HG02588 (cell line): ENCODE measurements around the gene TMED1.

Experiments used
- ATAC-seq: cut with Tn5 transposase; IDR thresholded peaks from one replicate; pipeline ENCODE4 v1.9.1; 2021; ENCODE audit warnings: mild to moderate bottlenecking, moderate library complexity; ENCODE audit not compliant: unreplicated experiment

The TMED1 gene

DNA sequence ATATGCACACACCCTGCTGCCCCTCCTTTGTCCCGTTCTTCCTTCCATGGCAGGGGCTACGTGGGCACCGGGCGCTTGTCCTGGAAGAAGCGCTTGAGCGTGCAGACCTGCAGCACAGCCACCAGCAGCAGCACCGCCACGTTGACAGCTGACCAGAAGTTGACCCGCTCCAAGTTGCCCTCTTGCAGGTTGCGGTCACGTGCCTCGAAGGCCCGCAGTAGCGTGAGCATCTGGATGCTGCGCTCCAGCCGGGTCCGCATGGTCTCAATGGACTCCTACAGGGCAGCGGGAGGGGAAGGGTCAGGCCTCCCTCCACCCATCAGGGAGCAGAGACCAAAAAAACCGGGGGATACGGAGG lies 3.1 kb downstream of the TMED1 start:
- ATAC-seq = no peak

DNA sequence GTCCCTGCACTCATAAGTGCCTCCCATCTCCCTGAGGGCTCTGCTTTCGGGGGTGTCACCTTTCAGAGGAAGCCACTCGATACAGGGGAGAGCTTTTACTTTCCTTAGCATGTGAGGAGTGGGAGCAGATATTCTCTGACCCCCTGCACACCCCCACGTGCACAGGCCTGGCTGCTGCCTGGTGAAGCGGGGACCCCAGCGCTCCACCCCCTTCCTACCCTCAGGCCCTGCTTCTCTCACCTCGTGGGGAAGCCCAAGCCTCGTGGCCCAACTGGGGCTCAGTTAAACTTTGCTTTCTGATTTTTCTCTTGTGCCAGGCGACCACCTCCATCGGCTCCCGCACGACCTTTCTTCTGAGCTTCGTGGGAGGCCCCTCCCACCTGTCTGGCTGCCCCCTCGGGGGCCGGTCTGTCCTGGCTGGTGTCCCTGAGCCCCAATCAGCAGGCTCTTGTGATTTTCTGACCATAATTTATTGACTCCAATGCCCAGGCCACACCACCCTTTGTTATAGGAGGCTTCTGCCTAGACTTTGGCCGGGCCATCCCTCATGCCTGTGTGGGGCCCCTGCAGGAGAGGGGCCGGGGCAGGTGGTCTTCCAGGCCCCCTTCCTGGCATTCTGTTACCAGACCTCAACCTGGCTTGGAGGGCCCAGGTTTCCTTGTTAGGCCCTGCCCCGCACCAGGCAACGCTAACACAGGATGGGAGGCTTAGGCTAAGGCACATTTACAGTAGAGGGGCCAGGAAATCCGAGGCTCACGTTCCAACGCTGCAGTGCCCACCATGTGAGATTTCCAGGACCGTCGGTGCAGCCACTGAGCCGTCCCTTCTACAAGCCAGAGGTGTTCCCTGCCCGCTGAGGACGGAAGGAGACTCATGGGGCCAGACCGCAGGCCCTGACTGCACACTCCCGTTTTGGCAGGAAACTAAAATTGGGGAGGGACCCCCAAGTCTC lies 3.7 kb downstream of the TMED1 start:
- no peak for ATAC-seq

DNA sequence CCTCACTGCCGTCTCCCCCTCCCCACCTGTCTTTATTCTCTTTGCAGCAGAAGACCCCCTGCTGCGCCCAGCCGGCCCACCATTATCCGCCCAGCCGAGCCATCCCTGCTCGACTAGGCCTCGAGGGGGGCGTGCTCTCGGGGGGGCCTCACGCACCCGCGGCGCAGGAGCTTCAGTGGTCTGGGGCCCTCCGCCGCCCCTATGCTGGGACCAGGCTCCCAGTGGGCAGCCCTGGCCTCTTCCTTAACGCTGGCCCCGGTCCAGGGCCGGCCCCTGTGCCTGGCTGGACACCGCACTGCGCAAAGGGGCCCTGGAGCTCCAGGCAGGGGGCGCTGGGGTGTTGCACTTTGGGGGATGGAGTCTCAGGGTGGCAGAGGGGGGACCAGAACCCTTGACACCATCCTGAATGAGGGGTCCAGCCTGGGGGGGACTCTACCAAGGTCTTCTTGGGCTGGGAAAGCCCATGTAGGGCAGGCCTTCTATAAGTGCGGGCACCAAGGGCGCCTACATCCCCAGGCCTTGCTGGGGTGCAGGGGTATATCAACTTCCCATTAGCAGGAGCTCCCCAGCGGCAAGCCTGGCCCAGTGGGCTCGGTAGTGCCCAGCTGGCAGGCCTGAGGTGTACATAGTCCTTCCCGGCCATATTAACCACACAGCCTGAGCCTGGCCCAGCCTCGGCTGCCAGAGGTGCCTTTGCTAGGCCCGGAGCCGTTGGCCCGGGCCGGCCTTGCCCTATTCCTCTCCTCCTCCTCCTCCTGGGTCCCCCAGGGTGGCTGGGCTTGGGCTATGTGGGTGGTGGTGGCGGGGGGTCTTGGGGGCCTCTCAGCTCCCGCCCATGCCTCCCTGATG lies 4.9 kb downstream of the TMED1 start:
- ATAC-seq = no peak

- ATAC-seq = no peak
These were observed 5.6 kb downstream of the TMED1 start for GRCh38 chr19:10830370-10830769.

DNA sequence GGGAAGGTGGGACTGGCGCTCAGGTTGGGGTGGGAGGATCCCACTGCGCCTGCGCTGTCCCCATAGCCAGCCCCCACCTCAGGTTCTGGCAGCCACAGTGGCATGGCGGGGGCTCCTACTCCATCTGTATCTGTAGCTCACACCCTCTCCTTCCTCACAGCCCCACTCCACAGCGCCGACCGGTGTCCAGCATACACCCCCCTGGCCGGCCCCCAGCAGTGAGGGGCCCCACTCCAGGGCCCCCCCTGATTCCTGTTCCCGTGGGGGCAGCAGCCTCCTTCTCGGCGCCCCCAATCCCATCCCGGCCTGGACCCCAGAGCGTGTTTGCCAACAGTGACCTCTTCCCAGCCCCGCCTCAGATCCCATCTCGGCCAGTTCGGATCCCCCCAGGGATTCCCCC lies 6.0 kb downstream of the TMED1 start:
- no peak for ATAC-seq

DNA sequence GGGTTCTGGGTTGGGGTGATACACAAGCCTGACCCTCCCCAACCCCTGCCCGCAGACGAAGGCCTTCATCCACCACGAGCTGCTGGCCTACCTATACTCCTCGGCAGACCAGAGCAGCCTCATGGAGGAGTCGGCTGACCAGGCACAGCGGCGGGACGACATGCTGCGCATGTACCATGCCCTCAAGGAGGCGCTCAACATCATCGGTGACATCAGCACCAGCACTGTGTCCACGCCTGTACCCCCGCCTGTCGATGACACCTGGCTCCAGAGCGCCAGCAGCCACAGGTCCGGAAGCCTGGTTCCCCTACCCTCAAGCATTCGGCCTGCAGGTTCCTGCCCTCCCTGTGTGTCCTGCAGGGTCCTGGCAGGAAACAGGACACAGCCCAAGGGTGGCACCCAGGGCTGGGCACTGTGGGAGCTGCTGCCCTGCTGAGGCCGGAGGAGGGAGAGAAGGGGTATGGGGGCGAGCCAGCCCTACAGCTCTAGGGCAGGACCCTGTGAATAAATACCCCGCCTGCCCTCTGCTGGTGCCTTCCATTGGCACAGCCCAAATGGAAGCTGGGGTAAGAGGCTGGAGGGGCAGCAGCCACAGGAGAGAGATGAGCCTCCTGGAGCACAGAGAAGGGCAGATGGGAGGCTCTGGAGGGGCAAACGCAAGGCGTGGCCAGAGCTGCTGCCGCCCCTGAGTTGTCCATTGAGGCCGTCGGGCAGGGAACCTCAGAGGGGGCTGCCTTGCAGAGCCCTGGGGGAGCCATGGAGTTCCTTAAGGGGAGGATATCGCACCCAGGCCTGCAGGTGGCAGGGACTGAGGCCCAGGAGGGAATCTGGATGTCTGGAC lies 6.8 kb downstream of the TMED1 start:
- no peak for ATAC-seq

DNA sequence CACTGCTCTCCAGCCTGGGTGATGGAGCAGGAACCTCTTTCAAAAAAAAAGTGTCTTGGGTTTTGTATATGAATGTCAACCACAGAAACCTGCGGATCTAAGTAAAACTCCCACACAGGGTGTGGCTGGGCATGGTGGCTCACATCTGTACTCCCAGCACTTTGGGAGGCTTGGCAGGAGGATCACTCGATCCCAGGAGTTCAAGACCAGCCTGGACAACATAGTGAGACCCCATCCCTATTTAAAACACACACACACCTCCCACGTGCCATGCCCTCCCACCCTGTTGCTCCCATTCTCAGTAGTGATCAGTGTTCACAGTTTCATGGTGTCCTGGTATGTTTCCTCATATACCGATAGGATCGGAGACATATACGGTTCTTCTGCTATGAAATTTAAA lies 9.2 kb downstream of the TMED1 start:
- no peak for ATAC-seq

DNA sequence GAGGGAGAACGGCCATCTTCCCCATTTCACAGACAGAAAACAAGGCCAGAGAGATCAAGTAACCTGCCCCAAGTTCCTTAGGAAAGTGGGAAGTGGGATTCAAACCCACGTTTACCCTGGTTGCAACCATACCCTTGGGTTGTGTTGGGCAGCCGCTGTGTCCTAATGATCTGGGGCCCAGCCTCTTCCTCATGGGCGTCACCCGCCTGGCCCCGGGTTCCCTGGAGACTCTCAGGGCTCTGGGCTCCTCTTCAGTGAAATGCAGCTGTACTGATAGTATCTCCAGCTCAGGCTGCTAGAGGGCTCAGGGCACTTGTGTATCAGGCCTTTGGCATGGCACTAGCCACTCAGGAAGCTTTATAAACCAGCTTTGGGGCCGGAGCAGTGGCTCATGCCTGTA lies 9.8 kb downstream of the TMED1 start:
- no peak for ATAC-seq

DNA sequence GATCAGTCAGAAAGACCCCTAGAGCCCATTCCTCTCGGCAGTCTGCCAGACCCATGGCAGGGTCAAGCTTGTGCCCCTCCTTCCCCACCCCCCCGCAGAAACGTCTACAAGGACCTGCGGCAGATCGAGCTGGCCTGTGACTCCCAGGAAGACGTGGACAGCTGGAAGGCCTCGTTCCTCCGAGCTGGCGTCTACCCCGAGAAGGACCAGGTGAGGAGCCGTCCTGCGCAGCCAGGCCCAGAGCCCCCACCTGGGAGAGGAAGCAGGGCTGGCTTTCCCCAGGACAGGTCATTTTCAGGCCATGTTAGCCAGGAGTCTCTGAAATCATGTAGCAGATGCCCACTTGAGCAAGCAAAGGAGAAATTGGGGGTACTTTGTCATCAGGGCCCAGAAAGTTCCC lies 12.3 kb downstream of the TMED1 start:
- no peak for ATAC-seq

- no peak for ATAC-seq
These were observed 15.8 kb downstream of the TMED1 start for GRCh38 chr19:10820173-10820572.

GRCh38 chr19:10819124-10820060 lies 16.6 kb downstream of the TMED1 start:
- no peak for ATAC-seq

- no peak for ATAC-seq
These were observed 17.5 kb downstream of the TMED1 start for GRCh38 chr19:10818301-10819123.

- no peak for ATAC-seq
These were observed 18.5 kb downstream of the TMED1 start for GRCh38 chr19:10817291-10818038.

DNA sequence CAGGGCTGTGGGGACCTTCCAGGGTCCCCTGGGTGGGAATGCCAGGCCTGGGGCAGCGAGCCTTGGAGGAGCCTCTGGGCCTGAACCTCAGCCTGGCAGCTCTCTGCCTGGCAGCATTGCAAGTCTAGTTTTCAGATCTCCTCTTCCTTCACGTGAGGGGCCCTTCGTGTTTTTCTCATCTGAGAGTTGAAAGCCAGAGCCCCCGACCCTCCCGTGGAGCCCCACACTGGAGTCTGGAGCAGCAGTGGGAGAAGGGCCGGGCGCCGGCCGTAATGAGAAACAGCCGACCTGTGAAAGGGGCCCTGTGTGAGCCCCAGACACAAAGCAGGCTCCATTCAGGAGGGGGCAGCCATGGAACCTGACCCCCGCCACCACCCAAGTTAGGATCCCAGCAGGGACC lies 19.3 kb downstream of the TMED1 start:
- ATAC-seq = no peak

DNA sequence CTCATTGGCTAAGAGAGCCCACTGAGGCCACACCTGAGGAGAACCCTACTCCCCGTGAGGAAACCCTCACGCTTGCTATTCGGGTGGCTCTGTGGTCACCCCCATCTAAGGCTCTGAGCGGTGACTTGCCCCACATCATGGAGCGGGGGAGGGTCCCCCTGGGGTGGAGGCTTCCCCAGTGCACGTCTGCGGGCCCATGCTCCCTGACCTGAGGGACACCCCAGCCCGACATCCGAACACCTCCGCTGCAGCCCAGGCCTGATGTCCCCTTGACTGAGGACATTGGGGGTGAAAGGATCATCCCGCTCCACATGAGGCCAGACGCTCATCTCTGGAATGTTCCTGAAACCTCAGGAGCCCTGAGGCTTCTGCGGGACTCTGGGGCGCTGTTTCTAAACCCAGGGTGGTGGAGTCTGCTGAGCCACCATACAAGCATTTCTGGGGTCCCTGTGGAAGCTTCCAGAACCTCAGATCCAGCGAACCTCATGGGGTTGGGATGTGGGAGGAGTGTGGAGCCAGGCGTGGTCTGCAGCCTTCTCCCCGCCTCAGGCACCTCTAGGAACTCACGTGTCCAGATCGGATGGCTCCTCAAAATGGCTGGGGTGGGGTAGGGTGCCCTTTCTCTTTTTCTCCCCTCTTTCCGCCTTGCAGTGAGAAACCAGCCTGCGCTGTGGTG lies 19.9 kb downstream of the TMED1 start:
- no peak for ATAC-seq

DNA sequence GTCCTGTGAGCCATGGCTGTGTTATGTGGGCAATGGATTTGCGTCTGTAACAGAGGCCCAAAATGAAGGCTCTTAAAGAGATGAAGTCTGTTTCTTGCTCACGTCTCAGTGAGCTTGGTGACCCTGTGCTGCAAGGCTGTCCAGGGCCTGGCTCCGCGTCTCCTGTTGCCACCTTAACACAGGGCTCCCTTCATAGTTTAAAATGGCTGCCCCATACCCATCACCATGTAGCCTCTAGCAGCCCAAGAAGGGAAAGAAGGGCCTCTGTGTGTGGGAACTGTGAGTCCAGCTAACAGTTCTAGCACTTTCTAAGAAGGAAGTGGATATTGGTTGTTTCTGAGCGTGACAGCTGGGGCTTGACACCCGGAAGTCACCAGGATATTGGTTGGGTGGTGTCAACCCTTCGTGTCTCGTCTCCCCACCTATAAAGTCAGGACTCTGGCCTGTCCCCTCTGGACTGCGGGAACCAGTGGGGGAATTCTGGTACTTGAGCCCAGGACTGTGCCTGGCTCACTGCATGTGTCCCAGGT lies 20.9 kb downstream of the TMED1 start:
- ATAC-seq = no peak

- no peak for ATAC-seq
These were observed 23.1 kb downstream of the TMED1 start for GRCh38 chr19:10812902-10813404.
